Measurements from ENCODE around the gene TGM4. TPM values are rescaled to one million over a fixed set of nuclear protein-coding genes. Genes with fewer than 3 reads are reported as not detected.

TGM4 gene
- total RNA-seq, 4 donors from 2014 or later = 0.30 to 0.56 TPM; not detected in 2

DNA sequence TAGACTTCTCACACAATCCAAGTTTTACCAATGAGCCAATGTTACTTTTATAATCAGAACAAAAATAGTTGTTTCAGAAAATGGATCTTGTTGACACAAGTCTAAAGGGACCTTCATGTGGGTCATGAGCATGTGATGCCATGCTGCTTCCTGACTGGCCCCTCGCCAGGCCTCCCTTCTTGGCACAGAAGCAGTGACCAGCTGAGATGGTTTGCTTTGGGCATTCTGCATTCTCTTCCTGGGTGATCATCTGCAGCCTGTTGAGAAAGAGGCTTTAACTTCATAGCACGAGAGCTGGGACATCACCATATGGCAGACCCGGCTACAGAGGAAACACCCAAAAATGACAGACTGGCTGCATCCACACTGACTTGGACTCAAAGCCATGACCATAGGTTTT, 45.7 kb downstream of the TGM4 start:
- Histone ChIP-seq H3K27ac (peak overlapping the region; percentile 67), H3K4me1 (peaks cover 15% of the 10 kb centered on the region), H3K36me3 (peaks cover 47% of the 10 kb centered on the region), H3K4me3 (no peak overlapping the region), H3K9me3 (no peaks in the 10 kb centered on the region), H3K27me3 (no peaks in the 10 kb centered on the region)
- WGBS = 70% methylated on average over 3 of the region's 3 CpGs
- TF ChIP-seq POLR2AphosphoS5 (IDR thresholded peaks at IDR 0.05) = no peak
- no peak for TF ChIP-seq EP300 (IDR thresholded peaks at IDR 0.05)
- no peak for TF ChIP-seq POLR2A (IDR thresholded peaks at IDR 0.05)
- TF ChIP-seq, protein P1, sequence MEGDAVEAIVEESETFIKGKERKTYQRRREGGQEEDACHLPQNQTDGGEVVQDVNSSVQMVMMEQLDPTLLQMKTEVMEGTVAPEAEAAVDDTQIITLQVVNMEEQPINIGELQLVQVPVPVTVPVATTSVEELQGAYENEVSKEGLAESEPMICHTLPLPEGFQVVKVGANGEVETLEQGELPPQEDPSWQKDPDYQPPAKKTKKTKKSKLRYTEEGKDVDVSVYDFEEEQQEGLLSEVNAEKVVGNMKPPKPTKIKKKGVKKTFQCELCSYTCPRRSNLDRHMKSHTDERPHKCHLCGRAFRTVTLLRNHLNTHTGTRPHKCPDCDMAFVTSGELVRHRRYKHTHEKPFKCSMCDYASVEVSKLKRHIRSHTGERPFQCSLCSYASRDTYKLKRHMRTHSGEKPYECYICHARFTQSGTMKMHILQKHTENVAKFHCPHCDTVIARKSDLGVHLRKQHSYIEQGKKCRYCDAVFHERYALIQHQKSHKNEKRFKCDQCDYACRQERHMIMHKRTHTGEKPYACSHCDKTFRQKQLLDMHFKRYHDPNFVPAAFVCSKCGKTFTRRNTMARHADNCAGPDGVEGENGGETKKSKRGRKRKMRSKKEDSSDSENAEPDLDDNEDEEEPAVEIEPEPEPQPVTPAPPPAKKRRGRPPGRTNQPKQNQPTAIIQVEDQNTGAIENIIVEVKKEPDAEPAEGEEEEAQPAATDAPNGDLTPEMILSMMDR (IDR thresholded peaks at IDR 0.05) = no peak
- peak in 1 of 2 donors; percentile 73 for DNase-seq (ENCODE audit: low spot score in 2 of 2)

DNA sequence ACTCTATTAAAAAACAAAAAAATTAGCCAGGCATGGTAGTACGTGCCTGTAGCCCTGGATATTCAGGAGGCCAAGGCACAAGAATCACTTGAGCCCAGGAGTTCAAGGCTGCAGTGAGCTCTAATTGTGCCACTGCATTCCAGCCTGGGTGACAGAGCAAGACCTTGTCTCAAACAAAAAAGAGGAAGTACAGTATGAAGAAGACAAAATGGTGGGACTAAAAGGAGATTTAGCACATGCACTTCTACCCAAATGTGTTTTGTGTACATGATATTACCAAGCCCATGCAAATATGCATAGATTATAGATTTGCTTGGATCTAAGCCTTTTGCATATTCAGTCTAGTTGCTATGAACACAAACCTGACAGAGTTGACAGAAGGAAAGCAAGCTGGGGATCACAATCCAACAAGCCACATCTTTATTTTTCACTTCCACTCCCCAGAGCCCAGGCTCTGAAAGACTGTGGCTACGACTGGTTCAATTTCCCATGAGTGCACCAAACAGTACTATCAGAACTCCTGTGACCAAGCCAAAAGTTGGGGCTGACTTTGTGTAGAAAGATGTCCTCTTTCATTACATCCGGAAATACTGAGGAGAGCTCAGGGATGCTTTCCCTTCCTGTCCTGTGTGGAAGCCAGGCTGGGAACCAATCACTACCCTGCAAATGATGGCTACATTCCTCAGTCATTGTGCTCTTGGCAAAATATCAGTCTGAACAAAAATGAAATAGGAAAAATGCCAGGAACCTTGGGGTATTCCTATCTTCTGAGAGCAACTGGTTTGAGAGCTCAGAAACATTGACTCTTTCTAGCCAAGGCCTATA, 49.4 kb downstream of the TGM4 start:
- peaks cover 15% of the 10 kb centered on the region for H3K4me1 ChIP-seq
- 63% methylated on average over 3 of the region's 3 CpGs for WGBS
- no peaks in the 10 kb centered on the region for H3K27me3 ChIP-seq
- TF ChIP-seq, protein P1 (IDR thresholded peaks at IDR 0.05) = no peak
- TF ChIP-seq POLR2A (IDR thresholded peaks at IDR 0.05) (no peak), EP300 (IDR thresholded peaks at IDR 0.05) (no peak), POLR2AphosphoS5 (IDR thresholded peaks at IDR 0.05) (no peak)
- no peak overlapping the region for H3K4me3 ChIP-seq
- no peak for DNase-seq (ENCODE audit: low spot score in 2 of 2)
- peaks cover 53% of the 10 kb centered on the region for H3K36me3 ChIP-seq
- H3K27ac ChIP-seq = no peak overlapping the region
- no peaks in the 10 kb centered on the region for H3K9me3 ChIP-seq

DNA sequence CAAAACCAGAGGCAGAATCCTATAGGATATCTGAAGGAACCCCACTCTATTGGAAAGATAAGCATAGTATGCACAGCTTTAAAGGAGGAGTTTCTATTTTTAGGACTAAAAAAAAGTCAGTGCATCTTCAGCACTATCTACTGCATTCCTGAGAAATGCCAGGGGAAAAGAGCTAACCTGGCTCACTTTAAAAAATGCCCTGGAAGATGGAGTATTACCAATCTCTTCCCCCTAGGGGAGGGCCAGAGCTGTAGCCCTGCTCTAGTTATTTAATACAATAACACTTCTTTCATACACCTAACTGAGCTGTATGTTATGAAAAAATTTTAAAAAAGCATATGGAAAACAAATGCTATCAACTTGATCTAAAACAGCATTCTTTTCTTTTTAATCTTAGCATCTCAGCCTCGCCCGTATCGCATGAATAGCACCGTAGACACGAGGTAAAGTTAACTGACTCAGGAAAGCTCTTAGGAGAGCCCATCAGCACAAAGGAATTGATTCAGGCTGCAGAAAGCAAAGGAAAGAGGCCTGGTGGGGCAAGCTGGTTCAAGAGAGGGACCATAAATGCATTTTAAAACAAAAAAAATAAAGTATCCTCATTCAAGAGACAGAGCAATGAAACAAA, 50.2 kb downstream of the TGM4 start:
- DNase-seq (ENCODE audit: low spot score in 2 of 2) = no peak
- Histone ChIP-seq H3K27me3 (no peaks in the 10 kb centered on the region), H3K27ac (no peak overlapping the region), H3K4me1 (peaks cover 15% of the 10 kb centered on the region), H3K9me3 (no peaks in the 10 kb centered on the region), H3K36me3 (peaks cover 60% of the 10 kb centered on the region), H3K4me3 (no peak overlapping the region)
- TF ChIP-seq, protein P1 (IDR thresholded peaks at IDR 0.05) = no peak
- TF ChIP-seq POLR2AphosphoS5 (IDR thresholded peaks at IDR 0.05) (no peak), EP300 (IDR thresholded peaks at IDR 0.05) (no peak), POLR2A (IDR thresholded peaks at IDR 0.05) (no peak)
- 50% methylated on average over 5 of the region's 5 CpGs for WGBS

DNA sequence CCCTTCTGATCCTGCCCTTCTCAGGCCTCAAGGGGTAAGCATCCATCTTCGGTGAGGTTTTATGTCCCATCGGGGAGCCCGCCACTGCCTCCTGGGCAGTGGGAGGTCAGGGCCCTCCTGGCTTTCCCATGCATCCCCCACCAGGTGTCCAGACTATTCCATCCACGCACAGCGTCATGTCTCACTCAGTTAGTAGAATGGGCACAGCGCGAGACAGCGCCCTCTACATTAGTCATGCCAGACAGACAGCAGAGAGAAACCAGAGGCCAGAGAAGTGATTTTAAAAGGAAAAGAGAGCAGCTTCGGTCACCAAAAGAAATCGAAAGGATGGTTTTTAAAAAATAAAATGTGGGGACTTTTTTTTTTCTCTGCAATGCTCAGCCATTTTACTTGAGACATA, 51.8 kb downstream of the TGM4 start:
- H3K27ac ChIP-seq = no peak overlapping the region
- peaks cover 75% of the 10 kb centered on the region for H3K36me3 ChIP-seq
- no peak overlapping the region for H3K4me3 ChIP-seq
- WGBS = 93% methylated on average over 10 of the region's 10 CpGs
- H3K4me1 ChIP-seq = peaks cover 11% of the 10 kb centered on the region
- H3K9me3 ChIP-seq = no peaks in the 10 kb centered on the region
- DNase-seq (ENCODE audit: low spot score in 2 of 2) = no peak
- H3K27me3 ChIP-seq = no peaks in the 10 kb centered on the region
- TF ChIP-seq POLR2A (IDR thresholded peaks at IDR 0.05) (no peak), EP300 (IDR thresholded peaks at IDR 0.05) (no peak), POLR2AphosphoS5 (IDR thresholded peaks at IDR 0.05) (no peak)
- TF ChIP-seq, protein P1 (IDR thresholded peaks at IDR 0.05) = no peak

DNA sequence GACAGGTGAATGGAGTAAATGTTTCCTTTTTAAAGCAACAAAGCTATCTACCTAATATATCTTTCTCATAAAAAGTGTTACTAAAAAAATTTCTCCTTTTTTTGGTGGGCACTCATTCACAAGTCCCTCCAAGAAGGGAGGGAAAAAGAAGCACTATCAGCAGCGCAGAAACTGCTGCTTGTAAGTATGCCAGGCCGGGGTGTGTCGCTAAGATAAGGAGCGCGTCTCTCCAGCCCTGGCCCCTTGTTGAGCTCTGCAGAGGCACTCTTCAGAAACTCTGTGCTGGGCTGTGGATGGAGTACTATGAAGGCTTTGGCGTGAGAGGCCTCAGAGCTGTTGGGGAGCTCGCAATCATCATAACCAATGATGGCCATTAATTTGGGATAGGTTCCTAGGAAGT, 52.5 kb downstream of the TGM4 start:
- DNase-seq (ENCODE audit: low spot score in 2 of 2) = no peak
- no peak for TF ChIP-seq POLR2A (IDR thresholded peaks at IDR 0.05)
- Histone ChIP-seq H3K27ac (no peak overlapping the region), H3K27me3 (no peaks in the 10 kb centered on the region), H3K36me3 (peaks cover 78% of the 10 kb centered on the region), H3K9me3 (no peaks in the 10 kb centered on the region), H3K4me3 (no peak overlapping the region), H3K4me1 (peaks cover 11% of the 10 kb centered on the region)
- 93% methylated on average over 7 of the region's 7 CpGs for whole genome bisulfite sequencing

Measured in suprapubic skin (tissue), 4 donors.